Activated CD4-positive, alpha-beta T cell treated with anti-CD3 and anti-CD28 coated beads, Interleukin-2, amount 10 ng/mL, durations not matched to agents 7 days and 5 days (primary cell): ENCODE data around the gene DNAJC15. TPM values are rescaled to one million over a fixed set of nuclear protein-coding genes. Genes with fewer than 3 reads are reported as not detected.
A peak's percentile ranks its signal among the peaks of the same experiment; 100 is the strongest.
"Not testable (repeated sequence)": the region's sequence is repeated elsewhere in the genome, so short reads cannot be mapped to it uniquely, and the experiment has no call there.

Source experiments
- CTCF ChIA-PET: fragments of 350-600 bp; sonication (Branson Sonifier 250); formaldehyde crosslinking; loops from one replicate; lab custom pipeline; 2021; ENCODE audit warnings: antibody characterized with exemption; lab: Charles Lee
- POLR2A ChIA-PET: fragments of 350-600 bp; sonication (Branson Sonifier 250); formaldehyde crosslinking; loops from one replicate; lab custom pipeline; 2021; ENCODE audit warnings: antibody characterized with exemption; lab: Charles Lee
- DNase-seq: peaks from one replicate; pipeline ENCODE4 v3.0.0-alpha.2; 2020
- H3K27ac Mint-ChIP-seq: one replicate; pipeline ENCODE4 v1.8.0; 2021; ENCODE audit warnings: mild to moderate bottlenecking, moderate library complexity, mixed read lengths
- H3K27me3 Mint-ChIP-seq: one replicate; pipeline ENCODE4 v1.8.0; 2021; ENCODE audit warnings: mixed read lengths
- H3K36me3 Mint-ChIP-seq: one replicate; pipeline ENCODE4 v1.8.0; 2021; ENCODE audit warnings: low read depth, mixed read lengths
- H3K4me1 Mint-ChIP-seq: one replicate; pipeline ENCODE4 v1.8.0; 2021; ENCODE audit warnings: mixed read lengths
- H3K4me3 Mint-ChIP-seq: one replicate; pipeline ENCODE4 v1.8.0; 2021; ENCODE audit warnings: mild to moderate bottlenecking, moderate library complexity, mixed read lengths
- H3K9me3 Mint-ChIP-seq: one replicate; pipeline ENCODE4 v1.8.0; 2021; ENCODE audit warnings: mixed read lengths
- total RNA-seq, 2 experiments: library from RNA; stranded (reverse); gene quantifications; one replicate each; pipeline ENCODE4 v1.2.3, GENCODE V29; 2021

The DNAJC15 gene
- 10 to 100 TPM; 12.5 to 18.5 TPM for total RNA-seq

DNA sequence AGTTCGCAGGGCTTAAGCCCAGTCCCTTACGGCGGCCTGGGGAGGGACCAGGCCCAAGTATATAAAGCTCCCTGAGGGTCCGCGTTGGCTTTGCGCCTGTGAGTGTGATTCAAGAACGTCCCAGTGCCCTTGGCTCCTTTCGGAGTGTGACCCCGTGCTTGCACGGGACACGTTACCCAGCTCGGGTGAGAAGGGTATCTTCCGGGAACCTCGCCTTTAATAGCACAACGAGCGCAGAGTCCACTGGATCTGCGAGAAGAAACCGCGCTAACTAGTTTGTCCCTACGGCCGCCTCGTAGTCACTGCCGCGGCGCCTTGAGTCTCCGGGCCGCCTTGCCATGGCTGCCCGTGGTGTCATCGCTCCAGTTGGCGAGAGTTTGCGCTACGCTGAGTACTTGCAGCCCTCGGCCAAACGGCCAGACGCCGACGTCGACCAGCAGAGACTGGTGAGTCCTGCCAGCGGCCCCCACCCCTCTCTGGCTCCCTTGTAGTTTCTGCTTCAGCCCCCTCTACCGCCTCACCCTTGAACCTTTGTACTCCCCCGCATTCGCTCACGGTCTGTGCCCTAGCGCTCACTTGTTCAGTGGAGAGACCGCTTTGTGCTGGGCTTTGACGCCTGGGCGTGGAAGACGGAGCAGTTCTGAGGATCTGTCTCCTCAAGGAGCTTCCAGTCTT lies at the start of gene DNAJC15:
TSS of gene DNAJC15 (plus strand) at position 298 of the 675 bp plus-strand sequence. CDS start at position 339, 41 bp downstream.
- H3K27ac Mint-ChIP-seq: peak within 1 kb of the TSS; percentile 95
- POLR2A ChIA-PET: interaction anchor here (1.8 kb wide), 1 partner anchor 31 kb away, joined by 8 read pairs; the partner anchor contains the start of gene EPSTI1

GRCh38 chr13:42976066-42976465 lies 47.3 kb upstream of the DNAJC15 start:
- Mint-ChIP-seq H3K27ac (no peak overlapping the region), H3K4me3 (no peak overlapping the region), H3K36me3 (peaks cover 54% of the 10 kb centered on the region), H3K9me3 (peaks cover 7% of the 10 kb centered on the region), H3K4me1 (peaks cover 32% of the 10 kb centered on the region), H3K27me3 (no peaks in the 10 kb centered on the region)
- no peak for DNase-seq
- ChIA-PET POLR2A (no interaction called here), CTCF (no interaction called here)

More for the DNA sequence above, at the start of gene DNAJC15:
- Mint-ChIP-seq H3K4me1 (peaks cover 29% of the 10 kb centered on the region), H3K4me3 (peak within 1 kb of the TSS; percentile 88), H3K9me3 (no peaks in the 10 kb centered on the region), H3K36me3 (peaks cover 23% of the 10 kb centered on the region), H3K27me3 (no peaks in the 10 kb centered on the region)
- peak; percentile 84 for DNase-seq
- CTCF ChIA-PET: interaction anchor here (0.6 to 3.0 kb wide), 13 partner anchors 7 to 94 kb away, joined by 3 to 11 read pairs (median 4); partner anchors contain the start of gene EPSTI1

DNA sequence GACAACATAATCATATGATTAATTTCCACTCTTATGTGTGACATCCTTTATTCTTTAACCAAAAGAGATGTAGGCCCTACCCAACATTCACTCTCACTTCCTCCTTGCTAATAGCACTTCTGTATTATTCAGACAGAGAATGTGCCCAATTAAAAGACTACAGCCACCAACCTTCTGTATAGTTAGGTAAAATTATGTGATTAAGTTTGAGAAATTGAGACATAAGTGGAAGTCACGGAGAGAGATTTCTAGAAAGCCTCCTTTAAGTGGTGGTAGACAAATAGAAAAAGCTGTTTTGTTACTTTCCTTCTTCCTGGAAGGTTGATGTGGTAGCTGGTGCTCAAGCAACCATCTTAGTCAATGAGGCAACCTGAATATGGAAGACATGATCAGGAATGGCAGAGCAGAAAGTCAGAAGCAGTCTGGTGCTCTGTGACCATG lies 46.1 kb upstream of the DNAJC15 start:
- H3K27ac Mint-ChIP-seq: no peak overlapping the region

DNA sequence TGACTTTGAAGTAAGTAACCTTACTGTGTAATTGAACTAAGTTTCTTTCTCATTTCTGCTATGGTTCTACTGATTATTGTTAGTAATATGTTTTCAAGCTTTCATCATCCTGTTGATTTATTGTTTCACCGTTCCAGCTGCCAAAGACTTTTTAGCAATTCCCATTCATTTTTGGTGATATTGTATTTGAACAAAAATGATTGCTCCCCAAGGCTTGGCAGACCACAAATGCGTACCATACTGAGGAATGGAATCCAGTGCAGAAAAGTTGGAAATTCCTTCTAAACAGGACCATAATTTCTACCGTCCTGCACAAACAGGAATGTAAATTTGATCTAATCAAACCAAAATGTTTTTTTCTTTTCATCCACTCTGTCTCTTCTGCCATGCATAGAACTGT lies 42.1 kb upstream of the DNAJC15 start:
- ChIA-PET CTCF (interaction anchor here (1.2 kb wide), 1 partner anchor 12 kb away, joined by 4 read pairs; no protein-coding TSS in a partner anchor), POLR2A (interaction anchor here (0.6 kb wide), 1 partner anchor 24 kb away, joined by 3 read pairs; no protein-coding TSS in a partner anchor)
- Mint-ChIP-seq H3K36me3 (peaks cover 74% of the 10 kb centered on the region), H3K4me1 (peaks cover 55% of the 10 kb centered on the region), H3K4me3 (no peak overlapping the region), H3K27me3 (no peaks in the 10 kb centered on the region), H3K27ac (no peak overlapping the region), H3K9me3 (peaks cover 16% of the 10 kb centered on the region)
- DNase-seq: no peak

More for the DNA sequence above, 46.1 kb upstream of the DNAJC15 start:
- Mint-ChIP-seq H3K4me3 (no peak overlapping the region), H3K36me3 (peaks cover 58% of the 10 kb centered on the region), H3K4me1 (peaks cover 30% of the 10 kb centered on the region), H3K9me3 (peaks cover 10% of the 10 kb centered on the region), H3K27me3 (no peaks in the 10 kb centered on the region)
- ChIA-PET POLR2A (no interaction called here), CTCF (no interaction called here)
- no peak for DNase-seq

DNA sequence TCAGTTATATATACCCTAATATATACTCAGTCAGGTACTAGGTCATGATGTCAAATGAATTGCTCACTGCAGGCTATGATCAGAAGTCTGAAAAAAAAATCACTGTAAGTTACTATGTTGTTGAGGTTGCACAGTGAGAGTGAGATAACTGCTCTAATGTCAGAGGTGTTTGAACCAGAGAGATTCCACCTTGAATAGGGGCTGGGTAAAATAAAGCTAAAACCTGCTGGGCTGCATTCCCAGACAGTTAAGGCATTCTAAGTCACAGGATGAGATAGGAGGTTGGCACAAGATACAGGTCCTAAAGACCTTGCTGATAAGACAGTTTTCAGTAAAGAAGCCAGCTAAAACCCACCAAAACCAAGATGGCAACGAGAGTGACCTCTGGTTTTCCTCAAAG lies 41.5 kb upstream of the DNAJC15 start:
- ChIA-PET CTCF (interaction anchor here (1.2 kb wide), 1 partner anchor 13 kb away, joined by 4 read pairs; no protein-coding TSS in a partner anchor), POLR2A (interaction anchor here (0.6 kb wide), 1 partner anchor 24 kb away, joined by 3 read pairs; no protein-coding TSS in a partner anchor)
- no peak overlapping the region for H3K4me3 Mint-ChIP-seq
- peaks cover 56% of the 10 kb centered on the region for H3K4me1 Mint-ChIP-seq
- peaks cover 74% of the 10 kb centered on the region for H3K36me3 Mint-ChIP-seq
- DNase-seq: no peak
- H3K27me3 Mint-ChIP-seq: no peaks in the 10 kb centered on the region
- H3K9me3 Mint-ChIP-seq: peaks cover 16% of the 10 kb centered on the region
- no peak overlapping the region for H3K27ac Mint-ChIP-seq

- DNase-seq: no peak
- ChIA-PET CTCF (interaction anchor here (1.1 kb wide), 1 partner anchor 12 kb away, joined by 4 read pairs; no protein-coding TSS in a partner anchor), POLR2A (no interaction called here)
- Mint-ChIP-seq H3K27ac (no peak overlapping the region), H3K36me3 (peaks cover 69% of the 10 kb centered on the region), H3K27me3 (no peaks in the 10 kb centered on the region), H3K4me1 (peaks cover 61% of the 10 kb centered on the region), H3K9me3 (peaks cover 14% of the 10 kb centered on the region), H3K4me3 (no peak overlapping the region)
Observed at GRCh38 chr13:42984026-42984425, 39.4 kb upstream of the DNAJC15 start.

DNA sequence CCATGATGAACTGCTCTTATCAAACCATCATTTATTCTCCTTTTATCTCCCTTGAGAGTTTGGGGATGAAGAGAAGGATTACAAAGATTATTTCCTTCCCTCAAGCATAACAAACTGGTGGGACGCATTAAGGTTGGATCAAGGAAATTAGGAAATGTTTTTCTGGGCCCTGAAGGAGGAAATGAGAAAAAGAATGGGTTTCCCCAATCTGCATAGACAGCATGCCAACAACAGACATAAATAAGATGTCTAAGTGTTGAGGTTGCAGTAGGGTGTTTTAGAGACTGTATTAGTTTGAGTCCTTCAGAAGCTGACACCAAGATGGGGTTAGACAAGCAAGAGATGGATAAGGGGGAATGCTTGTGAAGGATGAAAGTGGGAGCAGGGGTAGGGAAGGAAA lies 38.7 kb upstream of the DNAJC15 start:
- Mint-ChIP-seq H3K36me3 (peaks cover 70% of the 10 kb centered on the region), H3K9me3 (peaks cover 14% of the 10 kb centered on the region), H3K4me1 (peaks cover 65% of the 10 kb centered on the region), H3K4me3 (no peak overlapping the region), H3K27me3 (no peaks in the 10 kb centered on the region), H3K27ac (no peak overlapping the region)
- CTCF ChIA-PET: no interaction called here
- DNase-seq: no peak
- POLR2A ChIA-PET: no interaction called here

DNA sequence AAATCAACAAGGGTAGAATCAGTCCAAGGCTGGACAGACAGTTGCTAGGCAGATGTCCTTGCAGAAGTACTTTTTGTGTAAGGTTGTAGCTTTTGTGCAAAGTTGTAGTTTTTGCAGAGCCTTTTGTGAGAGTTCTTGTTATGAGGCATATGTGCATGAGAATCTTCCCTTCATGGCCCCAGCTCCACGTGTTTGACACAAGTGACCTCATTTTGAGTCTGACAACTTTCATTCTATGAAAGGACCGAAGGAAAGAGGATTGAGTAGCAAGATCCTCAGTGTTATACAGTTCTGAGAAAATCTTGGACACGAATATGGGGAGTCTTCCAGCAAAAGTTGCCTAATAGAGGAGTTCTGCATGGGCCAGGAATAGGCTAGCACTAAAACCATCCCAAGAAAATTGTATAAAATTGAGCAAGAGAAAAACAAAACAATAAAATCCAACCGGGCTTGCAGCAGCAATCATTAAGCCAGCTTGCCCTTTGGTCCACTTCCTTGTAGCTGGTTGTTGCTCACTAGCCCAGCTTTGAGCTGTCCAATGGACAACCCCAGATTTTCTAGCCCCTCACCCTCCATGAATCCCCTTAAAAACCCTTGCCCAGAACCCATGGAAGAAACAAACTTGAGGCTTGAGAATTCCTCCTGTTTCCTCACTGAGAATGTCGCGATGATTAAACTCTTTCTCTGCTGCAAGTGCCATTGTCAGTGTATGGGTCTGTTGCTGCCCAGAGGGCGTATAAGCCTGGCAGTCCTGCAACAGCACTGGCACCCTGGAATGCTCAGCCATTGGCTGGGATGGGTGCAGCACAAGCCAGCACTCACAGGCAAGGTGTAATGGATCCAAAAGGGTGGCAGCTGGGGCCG lies 37.8 kb upstream of the DNAJC15 start:
- ChIA-PET POLR2A (no interaction called here), CTCF (interaction anchor here (1.2 kb wide), 1 partner anchor 37 kb away, joined by 4 read pairs; the partner anchor contains the start of gene DNAJC15)
- DNase-seq: no peak
- Mint-ChIP-seq H3K27me3 (no peaks in the 10 kb centered on the region), H3K4me1 (peaks cover 67% of the 10 kb centered on the region), H3K27ac (no peak overlapping the region), H3K4me3 (no peak overlapping the region), H3K36me3 (peaks cover 70% of the 10 kb centered on the region), H3K9me3 (peaks cover 10% of the 10 kb centered on the region)

DNA sequence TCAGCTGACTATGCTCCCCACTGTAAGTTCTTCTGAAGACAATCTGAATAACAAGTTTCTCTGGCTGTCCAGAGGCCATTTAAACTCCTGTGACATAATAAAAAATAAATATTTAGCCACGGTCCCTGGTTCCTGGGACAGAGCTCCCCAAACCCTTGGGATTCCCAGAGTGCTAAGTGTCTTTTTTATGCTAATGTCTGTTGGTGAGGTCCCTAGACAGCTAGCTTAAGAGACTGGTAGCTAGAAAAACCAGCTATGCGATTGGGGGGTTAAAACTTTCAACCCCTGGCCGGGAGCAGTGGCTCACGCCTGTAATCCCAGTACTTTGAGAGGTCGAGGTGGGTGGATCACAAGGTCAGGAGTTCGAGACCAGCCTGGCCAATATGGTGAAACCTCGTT lies 37.2 kb upstream of the DNAJC15 start:
- ChIA-PET CTCF (interaction anchor here (1.2 to 2.1 kb wide), 2 partner anchors 8 to 37 kb away, joined by 4 to 7 read pairs; partner anchors contain the start of gene DNAJC15), POLR2A (no interaction called here)
- peaks cover 66% of the 10 kb centered on the region for H3K4me1 Mint-ChIP-seq
- no peak overlapping the region for H3K4me3 Mint-ChIP-seq
- H3K9me3 Mint-ChIP-seq: peaks cover 8% of the 10 kb centered on the region
- no peaks in the 10 kb centered on the region for H3K27me3 Mint-ChIP-seq
- no peak for DNase-seq
- H3K36me3 Mint-ChIP-seq: peaks cover 71% of the 10 kb centered on the region
- H3K27ac Mint-ChIP-seq: no peak overlapping the region

- Mint-ChIP-seq H3K9me3 (no peaks in the 10 kb centered on the region), H3K36me3 (peaks cover 55% of the 10 kb centered on the region), H3K4me3 (peak overlapping the region; percentile 83), H3K27me3 (no peaks in the 10 kb centered on the region), H3K4me1 (peaks cover 57% of the 10 kb centered on the region), H3K27ac (peak overlapping the region; percentile 100)
- CTCF ChIA-PET: interaction anchor here (0.6 to 6.0 kb wide), 8 partner anchors 18 to 104 kb away, joined by 3 to 39 read pairs (median 4); no protein-coding TSS in a partner anchor
- DNase-seq: no peak
- POLR2A ChIA-PET: interaction anchor here (0.6 kb wide), 1 partner anchor 1585 kb away, joined by 3 read pairs; no protein-coding TSS in a partner anchor
Observed at GRCh38 chr13:42990291-42991232, 32.8 kb upstream of the DNAJC15 start.

GRCh38 chr13:42991233-42991897 lies 32.0 kb upstream of the DNAJC15 start:
- H3K4me3 Mint-ChIP-seq: peak overlapping the region; percentile 83
- peaks cover 50% of the 10 kb centered on the region for H3K36me3 Mint-ChIP-seq
- not testable (repeated sequence) for H3K9me3 Mint-ChIP-seq, DNase-seq, H3K27me3 Mint-ChIP-seq
- ChIA-PET POLR2A (interaction anchor here (0.6 to 1.9 kb wide), 4 partner anchors 27 to 1584 kb away, joined by 3 to 8 read pairs (median 3); partner anchors contain the start of gene DNAJC15), CTCF (interaction anchor here (0.6 to 6.0 kb wide), 7 partner anchors 12 to 68 kb away, joined by 3 to 39 read pairs (median 4); partner anchors contain the start of gene DNAJC15)
- peak overlapping the region; percentile 100 for H3K27ac Mint-ChIP-seq
- peaks cover 60% of the 10 kb centered on the region for H3K4me1 Mint-ChIP-seq
